ENCODE measurements around the gene RYR2.

Gene RYR2

DNA sequence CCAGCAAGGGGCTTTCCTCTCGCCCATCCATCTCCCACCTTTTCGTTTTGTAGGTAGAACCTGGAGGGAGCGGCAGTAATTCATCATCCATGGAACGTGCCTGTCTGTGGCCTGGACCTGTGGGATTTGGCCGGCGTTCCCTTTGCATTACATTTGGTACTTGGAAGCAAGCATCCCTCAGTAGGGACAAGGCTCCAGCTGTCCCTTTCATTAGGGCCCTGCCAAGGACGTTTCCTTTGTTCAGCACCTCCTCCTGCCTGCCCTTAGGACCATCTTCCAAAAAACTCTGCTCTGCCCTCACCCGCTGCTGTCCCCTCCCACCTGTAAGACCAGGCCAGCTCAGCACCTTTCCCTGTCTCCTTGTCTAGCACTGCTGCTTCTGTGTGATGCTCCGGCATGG, 62.1 kb downstream of the RYR2 start:
- Histone ChIP-seq H3K4me1 (ENCODE audit: insufficient read depth, low read length, severe bottlenecking) (no peaks in the 10 kb centered on the region), H3K79me2 (ENCODE audit: insufficient read depth, low read length) (no peaks in the 10 kb centered on the region), H3K27me3 (ENCODE audit: insufficient read depth, low read length) (no peaks in the 10 kb centered on the region), H3K36me3 (ENCODE audit: insufficient read depth, low read length) (no peaks in the 10 kb centered on the region), H3K4me3 (ENCODE audit: low read depth, low read length, poor library complexity, severe bottlenecking) (no peak overlapping the region), H4K20me1 (ENCODE audit: insufficient read depth, low read length) (no peaks in the 10 kb centered on the region), H3K9me2 (ENCODE audit: low read depth, low read length) (no peaks in the 10 kb centered on the region), H3K9ac (ENCODE audit: low read length) (no peak overlapping the region), H3K27ac (ENCODE audit: low read depth, low read length, poor library complexity, severe bottlenecking) (no peak overlapping the region), H3K4me2 (ENCODE audit: low read length) (no peak overlapping the region), H3K9me3 (ENCODE audit: low read length) (no peaks in the 10 kb centered on the region), H2AFZ (ENCODE audit: low read length) (no peak overlapping the region), H3F3A (ENCODE audit: insufficient read depth, low read length) (no peaks in the 10 kb centered on the region)
- TF ChIP-seq, protein P1, sequence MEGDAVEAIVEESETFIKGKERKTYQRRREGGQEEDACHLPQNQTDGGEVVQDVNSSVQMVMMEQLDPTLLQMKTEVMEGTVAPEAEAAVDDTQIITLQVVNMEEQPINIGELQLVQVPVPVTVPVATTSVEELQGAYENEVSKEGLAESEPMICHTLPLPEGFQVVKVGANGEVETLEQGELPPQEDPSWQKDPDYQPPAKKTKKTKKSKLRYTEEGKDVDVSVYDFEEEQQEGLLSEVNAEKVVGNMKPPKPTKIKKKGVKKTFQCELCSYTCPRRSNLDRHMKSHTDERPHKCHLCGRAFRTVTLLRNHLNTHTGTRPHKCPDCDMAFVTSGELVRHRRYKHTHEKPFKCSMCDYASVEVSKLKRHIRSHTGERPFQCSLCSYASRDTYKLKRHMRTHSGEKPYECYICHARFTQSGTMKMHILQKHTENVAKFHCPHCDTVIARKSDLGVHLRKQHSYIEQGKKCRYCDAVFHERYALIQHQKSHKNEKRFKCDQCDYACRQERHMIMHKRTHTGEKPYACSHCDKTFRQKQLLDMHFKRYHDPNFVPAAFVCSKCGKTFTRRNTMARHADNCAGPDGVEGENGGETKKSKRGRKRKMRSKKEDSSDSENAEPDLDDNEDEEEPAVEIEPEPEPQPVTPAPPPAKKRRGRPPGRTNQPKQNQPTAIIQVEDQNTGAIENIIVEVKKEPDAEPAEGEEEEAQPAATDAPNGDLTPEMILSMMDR (IDR thresholded peaks at IDR 0.05; ENCODE audit: low read length): no peak
- TF ChIP-seq EZH2 (IDR thresholded peaks at IDR 0.05; ENCODE audit: borderline replicate concordance, low read length): no peak

DNA sequence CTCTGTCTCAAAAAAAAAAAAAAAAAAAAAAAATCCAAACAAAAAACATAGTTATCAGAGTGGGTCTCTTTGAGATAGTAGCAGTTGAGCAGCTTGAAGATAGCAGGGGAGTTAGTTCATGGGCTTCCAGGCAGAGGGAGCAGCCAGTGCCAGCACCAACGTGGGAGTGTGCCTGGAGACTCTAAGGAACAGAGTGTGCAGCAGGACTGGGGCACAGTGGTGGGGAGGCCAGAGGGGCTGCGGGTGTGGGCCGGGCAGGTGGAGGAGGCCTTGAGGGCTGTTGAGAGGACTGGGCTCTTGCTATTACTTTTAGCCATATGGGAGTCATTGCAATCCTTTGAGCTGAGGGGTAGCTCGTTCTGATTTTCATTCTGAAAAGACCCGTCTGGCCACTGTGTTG, 63.8 kb downstream of the RYR2 start:
- no peak overlapping the region for H2AFZ ChIP-seq (ENCODE audit: low read length)
- no peak overlapping the region for H3K4me3 ChIP-seq (ENCODE audit: low read depth, low read length, poor library complexity, severe bottlenecking)
- no peaks in the 10 kb centered on the region for H3K79me2 ChIP-seq (ENCODE audit: insufficient read depth, low read length)
- no peaks in the 10 kb centered on the region for H3K9me3 ChIP-seq (ENCODE audit: low read length)
- H4K20me1 ChIP-seq (ENCODE audit: insufficient read depth, low read length): no peaks in the 10 kb centered on the region
- TF ChIP-seq, protein P1 (IDR thresholded peaks at IDR 0.05; ENCODE audit: low read length): no peak
- no peak for TF ChIP-seq EZH2 (IDR thresholded peaks at IDR 0.05; ENCODE audit: borderline replicate concordance, low read length)
- H3K27me3 ChIP-seq (ENCODE audit: insufficient read depth, low read length): no peaks in the 10 kb centered on the region
- H3K9ac ChIP-seq (ENCODE audit: low read length): no peak overlapping the region
- H3F3A ChIP-seq (ENCODE audit: insufficient read depth, low read length): no peaks in the 10 kb centered on the region
- H3K9me2 ChIP-seq (ENCODE audit: low read depth, low read length): no peaks in the 10 kb centered on the region
- no peak overlapping the region for H3K4me2 ChIP-seq (ENCODE audit: low read length)
- no peak overlapping the region for H3K27ac ChIP-seq (ENCODE audit: low read depth, low read length, poor library complexity, severe bottlenecking)
- no peaks in the 10 kb centered on the region for H3K4me1 ChIP-seq (ENCODE audit: insufficient read depth, low read length, severe bottlenecking)
- no peaks in the 10 kb centered on the region for H3K36me3 ChIP-seq (ENCODE audit: insufficient read depth, low read length)

DNA sequence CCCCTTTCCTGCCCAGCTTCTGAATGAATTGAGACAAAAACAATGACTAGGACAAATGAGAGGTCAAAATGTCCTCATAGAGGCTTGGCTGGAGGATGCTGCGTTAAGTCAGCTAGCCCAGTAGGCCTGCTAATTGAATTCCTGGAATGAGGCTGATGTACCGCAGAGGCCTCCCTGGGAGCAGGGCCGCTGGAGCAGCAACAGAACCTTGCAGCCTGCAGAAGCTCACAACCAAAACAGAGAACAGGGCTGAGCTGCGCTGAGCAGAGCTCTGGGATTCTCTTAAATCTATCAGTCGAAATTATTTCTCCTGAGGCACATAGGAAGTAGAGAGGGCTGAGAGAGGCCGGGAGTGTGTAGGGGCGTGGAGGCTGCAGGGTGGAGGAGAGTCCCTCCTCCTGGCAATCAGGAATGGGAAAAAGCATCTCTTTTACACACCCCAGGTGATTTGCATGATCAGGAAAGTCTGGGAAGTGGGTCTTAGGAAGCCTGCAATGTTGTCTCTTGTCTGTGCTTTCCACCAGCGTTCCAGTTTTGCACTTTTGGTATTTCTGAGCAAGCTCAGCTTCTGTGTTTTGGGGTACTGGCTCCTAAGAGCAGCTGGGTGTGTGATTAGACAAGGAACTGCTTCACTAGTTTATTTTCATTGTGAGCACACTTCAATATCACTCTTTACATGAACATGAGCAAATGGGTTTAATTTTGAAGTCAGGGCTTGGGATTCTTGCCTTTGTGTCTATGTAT, 66.5 kb downstream of the RYR2 start:
- Histone ChIP-seq H3K4me1 (ENCODE audit: insufficient read depth, low read length, severe bottlenecking) (no peaks in the 10 kb centered on the region), H3K79me2 (ENCODE audit: insufficient read depth, low read length) (no peaks in the 10 kb centered on the region), H3K27me3 (ENCODE audit: insufficient read depth, low read length) (no peaks in the 10 kb centered on the region), H2AFZ (ENCODE audit: low read length) (no peak overlapping the region), H4K20me1 (ENCODE audit: insufficient read depth, low read length) (no peaks in the 10 kb centered on the region), H3K4me2 (ENCODE audit: low read length) (no peak overlapping the region), H3K9me2 (ENCODE audit: low read depth, low read length) (no peaks in the 10 kb centered on the region), H3K27ac (ENCODE audit: low read depth, low read length, poor library complexity, severe bottlenecking) (no peak overlapping the region), H3K9ac (ENCODE audit: low read length) (no peak overlapping the region), H3K36me3 (ENCODE audit: insufficient read depth, low read length) (no peaks in the 10 kb centered on the region), H3F3A (ENCODE audit: insufficient read depth, low read length) (no peaks in the 10 kb centered on the region), H3K9me3 (ENCODE audit: low read length) (no peaks in the 10 kb centered on the region), H3K4me3 (ENCODE audit: low read depth, low read length, poor library complexity, severe bottlenecking) (no peak overlapping the region)
- TF ChIP-seq, protein P1 (IDR thresholded peaks at IDR 0.05; ENCODE audit: low read length): no peak
- TF ChIP-seq EZH2 (IDR thresholded peaks at IDR 0.05; ENCODE audit: borderline replicate concordance, low read length): no peak
